ENCODE results near the gene NPHS1.

GRCh38 chr19:35844482-35845214 is 7.7 kb downstream of the NPHS1 start:
- no peak for TF ChIP-seq EZH2phosphoT487 (IDR thresholded peaks at IDR 0.05; ENCODE audit: borderline replicate concordance)
- TF ChIP-seq CTCF (conservative IDR thresholded peaks at IDR 0.05; ENCODE audit: low read length): no peak

Data from Loucy (cell line).